Fibroblast of the aortic adventitia (primary cell): ENCODE measurements around the gene RNF183. TPM values are rescaled to one million over a fixed set of nuclear protein-coding genes. Genes with fewer than 3 reads are reported as not detected.
"Not testable (repeated sequence)": the region's sequence is repeated elsewhere in the genome, so short reads cannot be mapped to it uniquely, and the experiment has no call there.

Experiments
- DNase-seq: peaks from one replicate; pipeline ENCODE4 v3.0.0-alpha.2; 2010; ENCODE audit warnings: low read depth
- H3K4me3 ChIP-seq: 2 replicates; pipeline ENCODE4 v1.5.1; 2011; ENCODE audit warnings: low read depth, mild to moderate bottlenecking, control low read depth, low read length, moderate library complexity
- CTCF ChIP-seq: IDR thresholded peaks from 2 replicates; pipeline ENCODE4 v1.5.1; 2011; ENCODE audit warnings: mild to moderate bottlenecking, low read length, control low read depth, inconsistent platforms; ENCODE audit not compliant: insufficient read depth
- total RNA-seq: library from RNA; depleted of rRNA; stranded (reverse); fragments of >200 nt; gene quantifications from 2 replicates; pipeline ENCODE4 v1.2.3, GENCODE V29; 2012; ENCODE audit warnings: low replicate concordance

RNF183 gene
- total RNA-seq, 1 donor: not detected

GRCh38 chr9:113298311-113298710 lies 4.9 kb downstream of the RNF183 start:
- no peak for TF ChIP-seq CTCF
- DNase-seq: no peak
- H3K4me3 ChIP-seq: no peak overlapping the region

DNA sequence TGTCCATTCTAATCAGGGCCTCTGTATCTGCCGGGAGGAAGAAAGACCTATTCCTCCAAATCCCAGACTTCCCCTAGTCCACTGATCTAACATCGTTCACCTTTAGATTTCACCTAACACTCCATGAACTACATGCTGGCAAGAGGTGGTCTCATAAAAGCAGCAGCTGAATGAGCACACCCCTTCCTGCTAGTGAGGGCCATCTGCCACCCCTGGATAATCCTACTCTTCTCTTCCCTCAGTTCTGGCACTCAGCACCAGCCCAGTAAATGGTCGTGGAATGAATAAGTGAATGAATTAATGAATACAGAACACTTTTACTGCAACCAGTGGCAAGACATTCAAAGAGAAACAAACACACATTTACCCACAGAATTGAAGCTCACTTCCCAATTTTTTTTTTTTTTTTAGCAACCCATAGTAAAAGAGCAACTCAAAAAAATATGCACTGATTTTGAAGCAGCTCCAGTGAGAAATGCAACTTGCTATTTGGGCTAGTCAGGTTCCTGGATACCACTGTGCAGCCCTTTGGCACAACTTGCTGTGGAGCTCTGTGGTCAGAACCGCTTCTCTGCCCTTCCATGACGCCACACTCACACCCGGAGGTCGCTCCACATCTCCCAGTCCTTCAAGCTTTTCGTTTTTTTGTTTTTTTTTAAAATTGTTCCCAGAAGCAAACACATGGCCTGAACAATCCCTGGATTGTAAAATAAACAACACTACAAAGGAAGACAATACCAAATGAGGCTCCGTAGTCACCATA lies 6.2 kb downstream of the RNF183 start:
- DNase-seq: no peak
- TF ChIP-seq CTCF: no peak

GRCh38 chr9:113296247-113296646 lies 6.9 kb downstream of the RNF183 start:
- H3K4me3 ChIP-seq, DNase-seq: not testable (repeated sequence)

More for the DNA sequence above, 6.2 kb downstream of the RNF183 start:
- no peak overlapping the region for H3K4me3 ChIP-seq

GRCh38 chr9:113293285-113293878 lies 9.8 kb downstream of the RNF183 start:
- DNase-seq: peak; percentile 64
- H3K4me3 ChIP-seq: no peak overlapping the region
- no peak for TF ChIP-seq CTCF

- TF ChIP-seq CTCF: no peak
- no peak overlapping the region for H3K4me3 ChIP-seq
- DNase-seq: no peak
These were observed 13.0 kb downstream of the RNF183 start for GRCh38 chr9:113290052-113290607.

GRCh38 chr9:113289091-113289490 lies 14.1 kb downstream of the RNF183 start:
- DNase-seq: no peak
- no peak overlapping the region for H3K4me3 ChIP-seq
- TF ChIP-seq CTCF: no peak

- no peak for DNase-seq
- no peak overlapping the region for H3K4me3 ChIP-seq
- TF ChIP-seq CTCF: no peak
These were observed 21.8 kb downstream of the RNF183 start for GRCh38 chr9:113281356-113281755.
